ENCODE measurements around the gene DUSP22. TPM values are rescaled to one million over a fixed set of nuclear protein-coding genes. Genes with fewer than 3 reads are reported as not detected.

Gene DUSP22
- total and polyA plus RNA-seq, 2 donors, result 17.9 to 54.2 TPM

- H3K9me3 ChIP-seq (ENCODE audit: control insufficient read depth in 2 of 2, insufficient read depth in 1 of 2, low read length in 1 of 2), result peaks cover 0 to 23% of the 10 kb centered on the region in 2 donors
- H3K4me3 ChIP-seq (ENCODE audit: low read length in 2 of 2), result no peak overlapping the region
- no peaks in the 10 kb centered on the region for H3K36me3 ChIP-seq (ENCODE audit: control insufficient read depth in 2 of 2, insufficient read depth in 2 of 2, low read length in 1 of 2)
- no peak overlapping the region for H3K27ac ChIP-seq (ENCODE audit: low read depth in 1 of 2, low read length in 1 of 2)
- no peak for DNase-seq (ENCODE audit: low read depth in 6 of 9, low spot score in 9 of 9)
- WGBS, result 84% methylated on average over 16 of the region's 16 CpGs
- H3K27me3 ChIP-seq (ENCODE audit: control insufficient read depth in 2 of 2, insufficient read depth in 1 of 2, low read length in 1 of 2), result no peaks in the 10 kb centered on the region
- peaks cover 7 to 26% of the 10 kb centered on the region in 2 donors for H3K4me1 ChIP-seq (ENCODE audit: control insufficient read depth in 2 of 2, insufficient read depth in 2 of 2, low read length in 2 of 2)
These were observed 49.9 kb downstream of the DUSP22 start for GRCh38 chr6:341914-342831.

DNA sequence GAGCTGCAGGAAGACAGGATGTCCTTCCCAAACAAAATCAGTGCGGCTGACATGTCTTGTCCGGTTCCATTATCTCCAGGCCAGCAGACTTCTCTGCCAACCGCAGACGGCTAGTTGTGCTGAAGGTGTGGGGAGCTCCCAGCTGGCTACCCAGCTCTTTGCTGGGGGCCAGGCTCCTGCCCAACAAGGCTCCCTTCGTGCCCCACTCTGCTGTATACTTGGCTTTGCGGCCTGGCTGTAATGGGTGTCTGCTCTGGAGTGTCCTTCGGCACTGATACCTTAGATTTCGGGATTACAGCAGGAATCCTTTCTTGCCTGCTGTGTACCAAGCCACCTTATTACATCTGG is 50.5 kb downstream of the DUSP22 start:
- DNase-seq (ENCODE audit: low read depth in 6 of 9, low spot score in 9 of 9), result no peak
- Histone ChIP-seq H3K4me1 (ENCODE audit: control insufficient read depth in 2 of 2, insufficient read depth in 2 of 2, low read length in 2 of 2) (peaks cover 3 to 20% of the 10 kb centered on the region in 2 donors), H3K27ac (ENCODE audit: low read depth in 1 of 2, low read length in 1 of 2) (no peak overlapping the region)

DNA sequence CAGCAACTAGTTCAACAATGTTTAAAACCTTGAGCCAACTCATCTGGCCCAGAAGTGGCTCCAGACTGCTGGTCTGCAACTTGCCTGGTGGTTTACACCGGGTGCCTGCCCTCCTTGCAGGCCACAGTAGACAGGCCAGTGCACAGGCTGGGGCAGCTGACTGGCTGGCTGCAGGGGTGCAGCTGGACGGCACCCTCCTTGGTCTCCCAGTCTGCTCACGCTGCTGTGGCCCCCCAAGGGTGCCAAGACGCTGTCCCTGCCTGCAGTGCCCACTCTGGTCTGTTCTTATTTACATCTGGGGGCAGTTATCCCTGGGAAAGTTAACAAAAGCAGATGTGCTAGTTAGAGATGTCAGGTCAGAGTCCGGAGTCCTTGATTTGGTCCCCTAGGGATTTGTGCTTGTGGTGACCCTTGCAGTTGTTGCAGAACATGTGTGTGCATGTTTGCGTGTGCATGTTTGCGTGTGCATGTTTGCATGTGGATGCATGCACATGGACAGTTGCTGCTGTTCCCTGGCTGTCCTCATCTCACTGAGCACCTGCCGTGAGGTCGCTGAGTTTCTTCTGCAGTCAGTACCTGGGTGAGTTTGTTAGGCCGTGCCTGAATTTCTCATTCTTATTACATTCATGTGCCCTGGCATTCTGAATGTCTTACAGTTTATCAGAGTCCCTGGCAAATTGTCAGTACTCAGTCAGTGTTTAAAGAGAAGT is 51.1 kb downstream of the DUSP22 start:
- Histone ChIP-seq H3K9me3 (ENCODE audit: control insufficient read depth in 2 of 2, insufficient read depth in 1 of 2, low read length in 1 of 2) (peaks cover 0 to 30% of the 10 kb centered on the region in 2 donors), H3K4me3 (ENCODE audit: low read length in 2 of 2) (no peak overlapping the region), H3K27ac (ENCODE audit: low read depth in 1 of 2, low read length in 1 of 2) (no peak overlapping the region), H3K27me3 (ENCODE audit: control insufficient read depth in 2 of 2, insufficient read depth in 1 of 2, low read length in 1 of 2) (no peaks in the 10 kb centered on the region), H3K4me1 (ENCODE audit: control insufficient read depth in 2 of 2, insufficient read depth in 2 of 2, low read length in 2 of 2) (peaks cover 2 to 14% of the 10 kb centered on the region in 2 donors), H3K36me3 (ENCODE audit: control insufficient read depth in 2 of 2, insufficient read depth in 2 of 2, low read length in 1 of 2) (peaks cover 0 to 4% of the 10 kb centered on the region in 2 donors)
- WGBS, result 92% methylated on average over 10 of the region's 10 CpGs
- DNase-seq (ENCODE audit: low read depth in 6 of 9, low spot score in 9 of 9), result no peak

More for the DNA sequence above, 50.5 kb downstream of the DUSP22 start:
- no peak overlapping the region for H3K4me3 ChIP-seq (ENCODE audit: low read length in 2 of 2)
- no peaks in the 10 kb centered on the region for H3K36me3 ChIP-seq (ENCODE audit: control insufficient read depth in 2 of 2, insufficient read depth in 2 of 2, low read length in 1 of 2)
- WGBS, result 92% methylated on average over 8 of the region's 8 CpGs
- H3K9me3 ChIP-seq (ENCODE audit: control insufficient read depth in 2 of 2, insufficient read depth in 1 of 2, low read length in 1 of 2), result peaks cover 0 to 24% of the 10 kb centered on the region in 2 donors
- no peaks in the 10 kb centered on the region for H3K27me3 ChIP-seq (ENCODE audit: control insufficient read depth in 2 of 2, insufficient read depth in 1 of 2, low read length in 1 of 2)

- Histone ChIP-seq H3K27ac (ENCODE audit: low read depth in 1 of 2, low read length in 1 of 2) (no peak overlapping the region), H3K27me3 (ENCODE audit: control insufficient read depth in 2 of 2, insufficient read depth in 1 of 2, low read length in 1 of 2) (no peaks in the 10 kb centered on the region), H3K9me3 (ENCODE audit: control insufficient read depth in 2 of 2, insufficient read depth in 1 of 2, low read length in 1 of 2) (peaks cover 0 to 38% of the 10 kb centered on the region in 2 donors), H3K36me3 (ENCODE audit: control insufficient read depth in 2 of 2, insufficient read depth in 2 of 2, low read length in 1 of 2) (peaks cover 0 to 4% of the 10 kb centered on the region in 2 donors), H3K4me1 (ENCODE audit: control insufficient read depth in 2 of 2, insufficient read depth in 2 of 2, low read length in 2 of 2) (peaks cover 0 to 10% of the 10 kb centered on the region in 2 donors), H3K4me3 (ENCODE audit: low read length in 2 of 2) (no peak overlapping the region)
- no peak for DNase-seq (ENCODE audit: low read depth in 6 of 9, low spot score in 9 of 9)
- WGBS, result 97% methylated on average over 20 of the region's 20 CpGs
These were observed 51.9 kb downstream of the DUSP22 start for GRCh38 chr6:343960-344815.

DNA sequence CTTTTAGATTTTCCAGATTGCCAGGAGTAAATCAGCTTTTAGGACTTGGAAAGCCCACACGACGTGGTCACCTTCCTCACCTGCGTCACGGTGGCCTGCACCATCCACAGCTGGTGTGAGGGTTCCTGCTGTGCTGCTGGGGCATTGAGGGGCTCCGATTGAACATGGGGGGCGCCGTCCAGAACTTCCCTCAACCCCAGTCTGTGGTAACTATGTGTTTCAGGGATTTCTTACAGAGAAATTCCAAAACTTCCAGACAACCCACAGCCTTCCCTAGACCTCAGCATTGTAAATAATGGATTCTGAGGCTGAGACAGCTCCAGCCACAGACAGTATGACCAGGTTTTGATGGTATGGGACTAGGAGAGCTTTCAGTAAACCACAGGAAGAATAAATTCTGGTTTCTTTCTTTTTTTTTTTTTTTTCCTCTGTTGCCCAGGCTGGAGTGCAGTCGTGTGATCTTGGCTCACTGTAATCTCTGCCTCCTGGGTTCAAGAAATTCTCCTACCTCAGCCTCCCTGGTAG is 52.6 kb downstream of the DUSP22 start:
- DNase-seq (ENCODE audit: low read depth in 6 of 9, low spot score in 9 of 9), result no peak
- H3K9me3 ChIP-seq (ENCODE audit: control insufficient read depth in 2 of 2, insufficient read depth in 1 of 2, low read length in 1 of 2), result peaks cover 0 to 43% of the 10 kb centered on the region in 2 donors
- no peak overlapping the region for H3K4me3 ChIP-seq (ENCODE audit: low read length in 2 of 2)
- 86% methylated on average over 8 of the region's 8 CpGs for WGBS
- H3K27ac ChIP-seq (ENCODE audit: low read depth in 1 of 2, low read length in 1 of 2), result no peak overlapping the region
- H3K4me1 ChIP-seq (ENCODE audit: control insufficient read depth in 2 of 2, insufficient read depth in 2 of 2, low read length in 2 of 2), result peaks cover 0 to 7% of the 10 kb centered on the region in 2 donors
- peaks cover 0 to 4% of the 10 kb centered on the region in 2 donors for H3K36me3 ChIP-seq (ENCODE audit: control insufficient read depth in 2 of 2, insufficient read depth in 2 of 2, low read length in 1 of 2)
- H3K27me3 ChIP-seq (ENCODE audit: control insufficient read depth in 2 of 2, insufficient read depth in 1 of 2, low read length in 1 of 2), result no peaks in the 10 kb centered on the region

DNA sequence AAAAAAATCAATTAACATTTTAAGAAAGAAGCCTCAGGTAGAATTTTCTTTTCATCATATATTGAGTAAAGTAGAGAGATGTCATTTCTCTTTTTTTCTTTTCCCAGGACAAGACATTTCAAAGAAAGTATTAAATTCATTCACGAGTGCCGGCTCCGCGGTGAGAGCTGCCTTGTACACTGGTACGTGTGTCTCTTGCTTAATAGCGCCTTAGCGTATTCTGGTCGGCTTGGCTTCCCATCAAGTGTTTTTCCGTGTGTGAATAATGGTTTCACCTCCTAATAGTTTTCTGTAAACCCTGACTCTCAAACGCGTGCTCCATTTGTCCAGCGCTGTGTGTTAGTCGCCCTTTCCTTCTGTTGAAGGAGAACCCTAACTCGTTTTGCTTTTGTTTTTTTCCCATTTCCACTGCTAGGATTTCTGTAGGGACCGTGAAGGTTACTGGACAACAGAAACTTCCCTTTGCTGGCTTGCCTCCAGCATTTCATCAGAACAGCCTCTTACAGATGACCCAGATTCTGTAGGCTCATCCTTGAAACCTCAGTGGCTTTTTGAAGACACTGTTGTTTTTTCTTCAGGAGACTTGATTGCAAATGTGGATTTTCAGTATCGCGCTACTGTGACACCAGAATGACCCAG is 53.6 kb downstream of the DUSP22 start:
- Histone ChIP-seq H3K4me1 (ENCODE audit: control insufficient read depth in 2 of 2, insufficient read depth in 2 of 2, low read length in 2 of 2) (peaks cover 0 to 7% of the 10 kb centered on the region in 2 donors), H3K27me3 (ENCODE audit: control insufficient read depth in 2 of 2, insufficient read depth in 1 of 2, low read length in 1 of 2) (no peaks in the 10 kb centered on the region), H3K4me3 (ENCODE audit: low read length in 2 of 2) (no peak overlapping the region), H3K27ac (ENCODE audit: low read depth in 1 of 2, low read length in 1 of 2) (no peak overlapping the region), H3K36me3 (ENCODE audit: control insufficient read depth in 2 of 2, insufficient read depth in 2 of 2, low read length in 1 of 2) (peaks cover 0 to 4% of the 10 kb centered on the region in 2 donors), H3K9me3 (ENCODE audit: control insufficient read depth in 2 of 2, insufficient read depth in 1 of 2, low read length in 1 of 2) (peaks cover 0 to 43% of the 10 kb centered on the region in 2 donors)
- WGBS, result 96% methylated on average over 17 of the region's 17 CpGs
- DNase-seq (ENCODE audit: low read depth in 6 of 9, low spot score in 9 of 9), result no peak

DNA sequence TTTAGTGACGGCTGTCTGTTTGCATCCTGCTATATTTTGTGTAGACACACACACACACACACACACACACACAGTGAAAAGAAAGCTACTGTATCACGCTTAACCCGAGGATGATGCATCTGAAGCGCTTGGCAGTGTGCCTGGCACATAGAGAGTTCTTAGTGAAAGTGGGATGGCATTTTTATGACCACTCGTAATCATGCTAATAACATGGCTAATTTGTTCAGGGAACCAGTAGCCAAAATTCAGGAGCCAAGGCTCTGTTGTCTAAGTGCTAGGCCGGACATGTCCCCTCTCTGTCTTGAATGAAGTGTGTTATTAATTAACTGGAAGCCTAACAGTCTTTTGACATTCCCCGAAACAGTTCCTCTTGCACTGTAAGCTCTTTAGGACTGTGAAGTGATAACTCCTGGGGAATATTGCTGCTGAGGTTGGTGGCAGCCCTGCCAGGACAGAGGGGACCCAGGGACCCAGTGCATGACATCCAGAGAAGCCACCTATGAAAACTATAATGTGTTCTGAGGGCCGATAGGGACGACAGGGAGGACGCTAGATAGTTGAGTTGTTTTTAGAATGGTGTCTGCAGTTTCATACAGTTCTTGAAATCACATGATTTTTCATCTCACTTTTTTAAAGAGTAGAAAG is 54.2 kb downstream of the DUSP22 start:
- DNase-seq (ENCODE audit: low read depth in 6 of 9, low spot score in 9 of 9), result no peak
- Histone ChIP-seq H3K4me3 (ENCODE audit: low read length in 2 of 2) (no peak overlapping the region), H3K36me3 (ENCODE audit: control insufficient read depth in 2 of 2, insufficient read depth in 2 of 2, low read length in 1 of 2) (peaks cover 0 to 4% of the 10 kb centered on the region in 2 donors), H3K27ac (ENCODE audit: low read depth in 1 of 2, low read length in 1 of 2) (no peak overlapping the region), H3K27me3 (ENCODE audit: control insufficient read depth in 2 of 2, insufficient read depth in 1 of 2, low read length in 1 of 2) (no peaks in the 10 kb centered on the region), H3K9me3 (ENCODE audit: control insufficient read depth in 2 of 2, insufficient read depth in 1 of 2, low read length in 1 of 2) (peaks cover 0 to 36% of the 10 kb centered on the region in 2 donors), H3K4me1 (ENCODE audit: control insufficient read depth in 2 of 2, insufficient read depth in 2 of 2, low read length in 2 of 2) (peaks cover 0 to 3% of the 10 kb centered on the region in 2 donors)
- WGBS, result 91% methylated on average over 10 of the region's 10 CpGs

GRCh38 chr6:347232-347631 is 54.9 kb downstream of the DUSP22 start:
- no peak for DNase-seq (ENCODE audit: low read depth in 6 of 9, low spot score in 9 of 9)
- no peaks in the 10 kb centered on the region for H3K4me1 ChIP-seq (ENCODE audit: control insufficient read depth in 2 of 2, insufficient read depth in 2 of 2, low read length in 2 of 2)
- peaks cover 0 to 4% of the 10 kb centered on the region in 2 donors for H3K36me3 ChIP-seq (ENCODE audit: control insufficient read depth in 2 of 2, insufficient read depth in 2 of 2, low read length in 1 of 2)
- H3K9me3 ChIP-seq (ENCODE audit: control insufficient read depth in 2 of 2, insufficient read depth in 1 of 2, low read length in 1 of 2), result peaks cover 0 to 37% of the 10 kb centered on the region in 2 donors
- H3K27ac ChIP-seq (ENCODE audit: low read depth in 1 of 2, low read length in 1 of 2), result no peak overlapping the region
- H3K4me3 ChIP-seq (ENCODE audit: low read length in 2 of 2), result no peak overlapping the region
- 95% methylated on average over 4 of the region's 4 CpGs for WGBS
- H3K27me3 ChIP-seq (ENCODE audit: control insufficient read depth in 2 of 2, insufficient read depth in 1 of 2, low read length in 1 of 2), result no peaks in the 10 kb centered on the region
